K562 (cell line): ENCODE measurements around the gene SOWAHA. TPM values are rescaled to one million over a fixed set of nuclear protein-coding genes. Genes with fewer than 3 reads are reported as not detected.

ENCODE experiments used
- ATAC-seq: fragments of 200-7000 bp; cut with Tn5 transposase; 3 replicates; pipeline ENCODE4 v1.9.1; 2020; ENCODE audit warnings: moderate library complexity
- BruUV-seq: library from RNA; stranded (reverse); fragments of 400-500 nt; replicated peaks from 2 replicates; lab custom pipeline; 2021; lab: Mats Ljungman, UMichigan
- CTCF ChIA-PET: fragments of 300-600 bp; formaldehyde crosslinking; extraction: SDS; loops from one replicate; lab custom pipeline; 2021; ENCODE audit warnings: low intra/inter-chr PET ratio; lab: Yijun Ruan, JAX
- POLR2A ChIA-PET: fragments of 300-600, 350-650 bp; sonication (Branson Sonifier 250); formaldehyde crosslinking; extraction: SDS; loops from one replicate; lab custom pipeline; 2021; ENCODE audit warnings: antibody characterized with exemption, inconsistent platforms; lab: Yijun Ruan, JAX
- DNase-seq, 4 experiments: peaks; one replicate each; pipeline versions ENCODE4 v3.0.0 to v3.0.0-alpha.2; 2011 to 2018; ENCODE audit warnings: low spot score in 3 of 4, mixed read lengths in 3 of 4; ENCODE audit errors: extremely low read depth in 1 of 4
- FAIRE-seq: peaks from 2 replicates; lab custom pipeline; 2011; peaks lifted over from hg19 to GRCh38; lab: Jason Lieb, UNC
- H2AFZ ChIP-seq: 2 replicates; pipeline ENCODE4 v1.6.0; 2011; ENCODE audit warnings: low read depth, low read length, control low read depth, inconsistent platforms
- H3K27ac ChIP-seq: fragments of 200-600 bp; 3 replicates; pipeline ENCODE4 v1.8.0; 2011; ENCODE audit warnings: low read depth, mild to moderate bottlenecking, control low read depth, inconsistent platforms, low read length, moderate library complexity, mixed read lengths; ENCODE audit errors: extremely low read depth
- H3K27me3 ChIP-seq, 2 experiments: fragments of 300-600 bp in 1 of 2; 2 replicates in 1 of 2; 3 replicates in 1 of 2; pipeline versions ENCODE4 v1.6.0 to v1.8.0; 2011; ENCODE audit warnings: inconsistent platforms in 2 of 2, low read length in 2 of 2, mild to moderate bottlenecking in 1 of 2, mixed read lengths in 1 of 2, moderate library complexity in 1 of 2; ENCODE audit not compliant: control insufficient read depth in 2 of 2, insufficient read depth in 2 of 2
- H3K36me3 ChIP-seq: fragments of 300-600 bp; 3 replicates; pipeline ENCODE4 v1.8.0; 2011; ENCODE audit warnings: mild to moderate bottlenecking, low read length, inconsistent platforms; ENCODE audit not compliant: control insufficient read depth, insufficient read depth
- H3K4me1 ChIP-seq, 2 experiments: fragments of 200-600 bp in 1 of 2; replicated peaks in 1 of 2; 2 replicates in 1 of 2; 3 replicates in 1 of 2; pipeline versions ENCODE4 v1.5.1 to v1.8.0; 2011; ENCODE audit warnings: inconsistent platforms in 2 of 2, low read length in 2 of 2, mild to moderate bottlenecking in 1 of 2, mixed read lengths in 1 of 2, moderate library complexity in 1 of 2; ENCODE audit not compliant: control insufficient read depth in 2 of 2, insufficient read depth in 2 of 2
- H3K4me2 ChIP-seq: 2 replicates; pipeline ENCODE4 v1.6.1; 2011; ENCODE audit warnings: low read length, control low read depth, inconsistent platforms, mixed read lengths; ENCODE audit not compliant: insufficient read depth
- H3K4me3 ChIP-seq: fragments of 200-600 bp; sonication (generic), shearing (Covaris generic); 2 replicates; pipeline ENCODE4 v1.5.1; 2016; ENCODE audit warnings: control low read depth, inconsistent platforms
- H3K79me2 ChIP-seq: fragments of 200-600 bp; 3 replicates; pipeline ENCODE4 v1.8.0; 2011; ENCODE audit warnings: low read length, inconsistent platforms; ENCODE audit not compliant: control insufficient read depth, insufficient read depth
- H3K9ac ChIP-seq, 2 experiments: 2 replicates each; pipeline versions ENCODE4 v1.6.0 to v1.6.1; 2011; ENCODE audit warnings: low read depth in 2 of 2, low read length in 2 of 2, control low read depth in 1 of 2, inconsistent platforms in 1 of 2, mild to moderate bottlenecking in 1 of 2, mixed read lengths in 1 of 2; ENCODE audit not compliant: insufficient read depth in 1 of 2
- H3K9me1 ChIP-seq: one replicate; pipeline ENCODE4 v1.6.0; 2011; ENCODE audit warnings: inconsistent platforms, mild to moderate bottlenecking, low read length, moderate library complexity; ENCODE audit not compliant: control insufficient read depth, insufficient read depth
- H3K9me3 ChIP-seq: replicated peaks from 2 replicates; pipeline ENCODE4 v1.5.1; 2011; ENCODE audit warnings: low read depth, low read length, inconsistent platforms; ENCODE audit not compliant: control insufficient read depth, insufficient read depth
- H4K20me1 ChIP-seq: replicated peaks from 2 replicates; pipeline ENCODE4 v1.6.1; 2011; ENCODE audit warnings: low read length, inconsistent platforms, mixed read lengths; ENCODE audit not compliant: control insufficient read depth, insufficient read depth
- ATF1 ChIP-seq, 2 experiments: fragments of 450-650 bp in 1 of 2; IDR thresholded peaks; 2 replicates each; pipeline ENCODE4 v1.6.1; 2016; ENCODE audit warnings: missing compliant biosample characterization in 1 of 2, missing genetic modification characterization in 1 of 2
- MCM5 ChIP-seq: fragments of 450-650 bp; IDR thresholded peaks from 2 replicates; pipeline ENCODE4 v1.6.1; 2016; ENCODE audit warnings: low read depth
- PHF20 ChIP-seq: fragments of 450-650 bp; IDR thresholded peaks from 2 replicates; pipeline ENCODE4 v1.6.1; 2018; ENCODE audit not compliant: partially characterized antibody
- POU5F1 ChIP-seq: fragments of 150-350 bp; IDR thresholded peaks from 2 replicates; pipeline ENCODE4 v1.6.1; 2014; ENCODE audit warnings: borderline replicate concordance, low read length, low read depth, mild to moderate bottlenecking; ENCODE audit not compliant: partially characterized antibody
- ZNF311 ChIP-seq: fragments of 250-450 bp; sonication (Bioruptor Pico); IDR thresholded peaks from 2 replicates; pipeline ENCODE4 v1.4.0; 2020; ENCODE audit warnings: mild to moderate bottlenecking, moderate library complexity
- ZNF785 ChIP-seq: fragments of 250-450 bp; sonication (Bioruptor Pico); IDR thresholded peaks from 2 replicates; pipeline ENCODE4 v1.4.0; 2020; ENCODE audit warnings: mild to moderate bottlenecking
- WGBS: fragments of 100-300 bp; shearing (Covaris generic); methylation state at CpG from one replicate; pipeline ENCODE4 v1.1.6; 2016; ENCODE audit warnings: low coverage, mixed read lengths; ENCODE audit not compliant: insufficient coverage; ENCODE audit errors: missing lambda C conversion rate; 5-methylcytosine and 5-hydroxymethylcytosine counted together
- in situ Hi-C: fragments of 300-500 bp; cut with MboI; formaldehyde crosslinking; loops from 4 replicates; pipeline ENCODE4 v1.15.0; 2018; ENCODE audit warnings: inconsistent platforms, mixed read lengths
- intact Hi-C: fragments of 100-400 bp; cut with micrococcal nuclease; formaldehyde crosslinking; loops from 2 replicates; pipeline ENCODE4 v1.14.2; 2022
- polyA plus RNA-seq, 8 experiments: library from polyadenylated mRNA; depleted of rRNA in 4 of 8; stranded (reverse) in 5 of 8; unstranded in 3 of 8; fragments of >200 nt; fragmentation: Nextera tagmentation in 2 of 8; fragmentation: Illumina TruSeq in 1 of 8; extraction: Ambion mirVana in 2 of 8; extraction: Trizol in 1 of 8; gene quantifications; 2 replicates each; pipeline versions ENCODE4 v1.2.1 to v1.2.3, GENCODE V29; 2011 to 2014; ENCODE audit warnings: inconsistent platforms in 1 of 8, missing spikeins in 1 of 8
- total RNA-seq, 7 experiments: library from RNA; depleted of rRNA in 6 of 7; stranded (reverse); fragments of >200 nt in 6 of 7; fragmentation: Illumina TruSeq in 2 of 7; extraction: Trizol in 2 of 7; gene quantifications; 2 replicates each; pipeline versions ENCODE4 v1.2.1 to v1.2.3, GENCODE V29; 2011 to 2021; ENCODE audit warnings: low replicate concordance in 1 of 7
- TF ChIP-seq, protein P1 (sequence below): sonication (generic); formaldehyde crosslinking; IDR thresholded peaks from 2 replicates; pipeline ENCODE4 v1.8.0; 2022; ENCODE audit warnings: missing genetic modification reagents, mild to moderate bottlenecking, borderline replicate concordance

Gene SOWAHA
- total and polyA plus RNA-seq, 9 of the 15 experiments (the other 6 are each of a cell fraction or from before 2014, with no cell fraction given) = not detected

DNA sequence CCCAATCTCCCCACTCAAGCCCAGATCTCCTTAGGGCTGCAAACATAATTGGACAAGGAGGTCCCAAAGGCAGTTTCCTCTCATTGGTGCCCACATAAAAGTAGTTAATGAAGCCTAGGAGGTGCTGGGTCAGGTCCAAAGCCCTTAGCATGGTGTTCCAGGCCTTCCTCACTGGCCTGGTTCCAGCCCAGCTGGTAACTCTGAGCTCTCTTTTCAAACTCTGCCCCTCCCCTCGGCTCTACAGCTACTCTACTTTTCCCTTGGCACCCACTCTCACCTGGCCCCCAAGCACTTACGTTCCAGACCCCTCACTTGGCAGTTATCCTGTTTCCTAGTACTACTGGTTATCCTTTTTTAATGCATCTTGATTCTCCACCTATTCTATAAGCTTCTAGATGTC is 46.0 kb upstream of the SOWAHA start:
- intact Hi-C loops = no loop called here
- H3K27me3 ChIP-seq = no peaks in the 10 kb centered on the region
- no peaks in the 10 kb centered on the region for H3K9me3 ChIP-seq
- peaks cover 79% of the 10 kb centered on the region; the same call in 2 of the 3 replicates for H3K36me3 ChIP-seq
- TF ChIP-seq MCM5 = no peak
- TF ChIP-seq PHF20 = no peak
- TF ChIP-seq, protein P1, sequence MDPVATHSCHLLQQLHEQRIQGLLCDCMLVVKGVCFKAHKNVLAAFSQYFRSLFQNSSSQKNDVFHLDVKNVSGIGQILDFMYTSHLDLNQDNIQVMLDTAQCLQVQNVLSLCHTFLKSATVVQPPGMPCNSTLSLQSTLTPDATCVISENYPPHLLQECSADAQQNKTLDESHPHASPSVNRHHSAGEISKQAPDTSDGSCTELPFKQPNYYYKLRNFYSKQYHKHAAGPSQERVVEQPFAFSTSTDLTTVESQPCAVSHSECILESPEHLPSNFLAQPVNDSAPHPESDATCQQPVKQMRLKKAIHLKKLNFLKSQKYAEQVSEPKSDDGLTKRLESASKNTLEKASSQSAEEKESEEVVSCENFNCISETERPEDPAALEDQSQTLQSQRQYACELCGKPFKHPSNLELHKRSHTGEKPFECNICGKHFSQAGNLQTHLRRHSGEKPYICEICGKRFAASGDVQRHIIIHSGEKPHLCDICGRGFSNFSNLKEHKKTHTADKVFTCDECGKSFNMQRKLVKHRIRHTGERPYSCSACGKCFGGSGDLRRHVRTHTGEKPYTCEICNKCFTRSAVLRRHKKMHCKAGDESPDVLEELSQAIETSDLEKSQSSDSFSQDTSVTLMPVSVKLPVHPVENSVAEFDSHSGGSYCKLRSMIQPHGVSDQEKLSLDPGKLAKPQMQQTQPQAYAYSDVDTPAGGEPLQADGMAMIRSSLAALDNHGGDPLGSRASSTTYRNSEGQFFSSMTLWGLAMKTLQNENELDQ (CRISPR knock-in tag) = no peak
- TF ChIP-seq ZNF785 = no peak
- TF ChIP-seq ATF1 (CRISPR knock-in tag; IDR thresholded peaks at IDR 0.05) = no peak
- TF ChIP-seq ATF1 (tag; IDR thresholded peaks at IDR 0.05) = no peak
- no peak for TF ChIP-seq ZNF311 (CRISPR knock-in tag)
- no peak for TF ChIP-seq POU5F1
- CTCF ChIA-PET = no interaction called here
- POLR2A ChIA-PET = interaction anchor here (0.6 to 3.5 kb wide), 4 partner anchors 9 to 282 kb away, joined by 3 to 22 read pairs (median 5); no protein-coding TSS in a partner anchor
- peaks cover 18% of the 10 kb centered on the region for H4K20me1 ChIP-seq
- in situ Hi-C loops = no loop called here
- 92% methylated on average over 2 of the region's 2 CpGs for WGBS
- H3K79me2 ChIP-seq = peaks cover 56% of the 10 kb centered on the region
- no peak for FAIRE-seq
- TSS peak; percentile 10 for BruUV-seq
- no peak overlapping the region for H3K4me2 ChIP-seq
- no peak overlapping the region for H3K27ac ChIP-seq
- ATAC-seq = no peak
- H3K4me3 ChIP-seq = no peak overlapping the region
- no peak for DNase-seq
- no peak overlapping the region for H2AFZ ChIP-seq
- peaks cover 7 to 14% of the 10 kb centered on the region in 2 experiments; a peak in 3 of 5 replicates for H3K4me1 ChIP-seq
- H3K9me1 ChIP-seq = no peaks in the 10 kb centered on the region
- H3K9ac ChIP-seq = no peak overlapping the region
